Epithelial cell of proximal tubule (primary cell): ENCODE results near the gene SNAI3. TPM values are rescaled to one million over a fixed set of nuclear protein-coding genes. Genes with fewer than 3 reads are reported as not detected.

Experiments used
- DNase-seq: peaks from one replicate; pipeline ENCODE4 v3.0.0-alpha.2; 2011; ENCODE audit warnings: low read depth
- H3K4me3 ChIP-seq: 2 replicates; pipeline ENCODE4 v1.5.1; 2011; ENCODE audit warnings: low read depth, mild to moderate bottlenecking, low read length
- total RNA-seq: library from RNA; depleted of rRNA; stranded (reverse); fragments of >200 nt; gene quantifications from 2 replicates; pipeline ENCODE4 v1.2.3, GENCODE V29; 2015
- TF ChIP-seq, protein P1 (sequence below): conservative IDR thresholded peaks from 2 replicates; pipeline ENCODE4 v1.5.1; 2012; ENCODE audit warnings: low read depth, mild to moderate bottlenecking, low read length

Gene SNAI3
- total RNA-seq, 1 donor from 2014 or later: 0.23 TPM

DNA sequence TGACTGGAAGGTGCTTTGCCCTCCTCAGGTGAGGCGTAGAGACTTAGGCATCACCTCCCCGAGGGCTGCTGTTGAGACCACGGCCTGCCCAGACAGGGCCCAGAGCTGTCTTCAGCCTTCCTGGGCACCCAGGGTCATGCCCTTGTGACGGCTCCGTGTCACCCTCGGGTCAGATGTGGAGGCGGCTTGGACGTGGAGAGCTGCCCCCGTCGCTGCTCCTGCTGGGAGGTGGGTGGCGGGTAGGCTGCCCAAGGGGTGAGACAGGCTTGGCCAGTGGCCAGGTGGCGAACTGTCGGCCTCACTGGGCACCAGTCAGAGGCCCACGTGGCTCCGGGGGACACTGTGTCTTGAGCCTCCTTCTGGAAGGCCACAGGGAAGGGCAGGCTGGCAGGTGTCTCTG, 8.9 kb upstream of the SNAI3 start:
- TF ChIP-seq, protein P1, sequence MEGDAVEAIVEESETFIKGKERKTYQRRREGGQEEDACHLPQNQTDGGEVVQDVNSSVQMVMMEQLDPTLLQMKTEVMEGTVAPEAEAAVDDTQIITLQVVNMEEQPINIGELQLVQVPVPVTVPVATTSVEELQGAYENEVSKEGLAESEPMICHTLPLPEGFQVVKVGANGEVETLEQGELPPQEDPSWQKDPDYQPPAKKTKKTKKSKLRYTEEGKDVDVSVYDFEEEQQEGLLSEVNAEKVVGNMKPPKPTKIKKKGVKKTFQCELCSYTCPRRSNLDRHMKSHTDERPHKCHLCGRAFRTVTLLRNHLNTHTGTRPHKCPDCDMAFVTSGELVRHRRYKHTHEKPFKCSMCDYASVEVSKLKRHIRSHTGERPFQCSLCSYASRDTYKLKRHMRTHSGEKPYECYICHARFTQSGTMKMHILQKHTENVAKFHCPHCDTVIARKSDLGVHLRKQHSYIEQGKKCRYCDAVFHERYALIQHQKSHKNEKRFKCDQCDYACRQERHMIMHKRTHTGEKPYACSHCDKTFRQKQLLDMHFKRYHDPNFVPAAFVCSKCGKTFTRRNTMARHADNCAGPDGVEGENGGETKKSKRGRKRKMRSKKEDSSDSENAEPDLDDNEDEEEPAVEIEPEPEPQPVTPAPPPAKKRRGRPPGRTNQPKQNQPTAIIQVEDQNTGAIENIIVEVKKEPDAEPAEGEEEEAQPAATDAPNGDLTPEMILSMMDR: no peak
- DNase-seq: no peak

DNA sequence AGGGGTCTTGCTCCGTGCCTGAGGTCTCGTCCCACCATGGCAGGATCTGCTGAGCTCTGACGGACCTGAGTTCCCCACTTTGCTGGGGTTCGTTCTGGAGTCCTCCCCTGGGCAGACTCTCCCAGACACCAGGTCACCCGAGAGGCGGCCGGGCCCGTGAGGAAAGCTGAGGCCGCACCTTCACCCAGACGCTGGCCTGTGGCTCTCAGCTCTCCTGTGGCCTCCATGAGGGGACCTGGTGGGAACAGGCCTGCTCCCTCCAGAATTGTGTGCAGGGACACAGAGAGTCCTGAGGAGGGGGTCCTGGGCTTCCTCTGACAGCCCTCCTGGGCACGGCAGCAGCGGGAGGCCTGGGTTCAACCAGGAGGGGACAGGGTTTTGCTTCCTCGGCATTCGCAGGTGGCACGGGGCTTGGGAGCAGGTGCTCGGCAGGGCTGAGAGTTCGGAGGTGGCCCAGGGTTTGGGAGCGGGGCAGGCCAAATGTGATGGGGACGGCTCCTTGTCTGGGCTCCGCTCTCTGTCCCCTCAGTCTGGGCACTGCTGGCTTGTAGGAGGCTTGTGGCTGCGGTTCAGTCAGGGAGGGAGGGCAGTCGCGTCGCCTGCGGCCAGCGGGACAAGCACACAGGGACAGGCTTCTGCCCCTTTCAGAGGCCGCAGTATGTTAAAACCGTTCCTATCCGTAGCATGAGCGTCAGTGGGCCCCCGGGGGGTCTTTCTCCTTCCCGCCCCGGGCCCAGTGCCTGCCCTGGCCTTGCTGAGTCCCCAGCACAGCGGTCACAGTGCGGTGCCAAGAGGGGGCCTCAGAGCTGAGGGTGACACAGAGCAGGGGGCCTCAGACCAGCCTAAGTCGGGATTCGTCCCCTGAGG, 8.1 kb upstream of the SNAI3 start:
- TF ChIP-seq, protein P1: no peak
- no peak for DNase-seq

More for the DNA sequence above, 8.9 kb upstream of the SNAI3 start:
- no peak overlapping the region for H3K4me3 ChIP-seq

DNA sequence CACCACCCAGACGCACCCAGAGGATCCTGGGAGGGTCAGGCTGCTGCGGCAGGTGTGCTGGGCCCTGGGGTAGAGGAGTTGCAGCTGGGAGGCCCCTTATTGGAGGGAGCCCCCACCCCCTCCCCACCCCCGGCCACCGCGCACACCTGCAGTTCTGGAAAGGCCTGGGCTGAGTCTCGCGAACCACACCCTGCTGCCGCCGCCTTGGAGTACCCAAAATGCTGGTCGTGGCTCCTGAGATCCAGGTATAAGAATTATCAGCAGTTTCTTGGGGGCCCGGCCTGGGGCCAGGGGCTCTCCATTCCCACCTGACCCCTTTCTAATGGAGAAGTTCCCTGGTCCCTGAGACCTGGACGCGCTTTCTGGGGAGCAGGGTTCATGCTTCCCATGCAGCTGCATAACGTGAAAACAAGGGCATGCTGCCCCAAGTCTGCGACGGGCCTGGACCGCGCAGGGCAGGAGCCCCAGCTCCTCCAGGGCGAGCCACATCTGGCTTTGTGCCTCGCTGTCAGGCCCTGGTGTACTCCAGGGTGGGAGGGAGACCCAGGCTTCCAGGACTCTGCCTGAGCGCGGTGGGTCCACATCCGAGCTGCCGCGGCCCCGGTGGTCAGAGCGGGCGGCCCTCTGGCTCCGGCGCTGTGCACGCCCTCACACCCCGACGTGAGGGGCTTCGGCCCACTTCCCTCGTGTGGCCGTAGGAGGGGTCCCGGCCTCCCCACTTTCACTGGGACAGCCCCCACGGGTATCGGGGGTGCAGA, 7.3 kb upstream of the SNAI3 start:
- DNase-seq: no peak
- TF ChIP-seq, protein P1: no peak
- no peak overlapping the region for H3K4me3 ChIP-seq

More for the DNA sequence above, 8.1 kb upstream of the SNAI3 start:
- H3K4me3 ChIP-seq: no peak overlapping the region

DNA sequence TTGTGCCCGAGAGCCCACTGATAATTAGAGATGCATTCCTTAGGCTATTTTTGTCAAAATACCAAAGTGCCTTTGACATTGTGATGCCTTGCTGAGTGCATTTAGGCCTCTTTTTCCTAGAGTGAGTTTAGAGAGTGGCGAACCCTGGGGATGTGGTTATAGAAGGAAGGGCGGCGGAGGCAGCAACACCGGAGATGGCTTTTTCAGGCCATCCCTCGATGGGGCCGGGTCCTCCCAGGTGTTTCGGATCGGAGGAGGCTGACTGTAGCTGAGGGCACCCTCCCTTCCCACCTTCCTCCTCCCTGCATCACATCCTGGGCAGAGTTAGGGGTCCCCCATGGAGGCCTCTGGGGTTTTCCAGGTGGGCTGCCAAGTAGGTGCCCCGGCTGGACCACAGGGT, 6.6 kb upstream of the SNAI3 start:
- TF ChIP-seq, protein P1: no peak
- H3K4me3 ChIP-seq: no peak overlapping the region
- no peak for DNase-seq

DNA sequence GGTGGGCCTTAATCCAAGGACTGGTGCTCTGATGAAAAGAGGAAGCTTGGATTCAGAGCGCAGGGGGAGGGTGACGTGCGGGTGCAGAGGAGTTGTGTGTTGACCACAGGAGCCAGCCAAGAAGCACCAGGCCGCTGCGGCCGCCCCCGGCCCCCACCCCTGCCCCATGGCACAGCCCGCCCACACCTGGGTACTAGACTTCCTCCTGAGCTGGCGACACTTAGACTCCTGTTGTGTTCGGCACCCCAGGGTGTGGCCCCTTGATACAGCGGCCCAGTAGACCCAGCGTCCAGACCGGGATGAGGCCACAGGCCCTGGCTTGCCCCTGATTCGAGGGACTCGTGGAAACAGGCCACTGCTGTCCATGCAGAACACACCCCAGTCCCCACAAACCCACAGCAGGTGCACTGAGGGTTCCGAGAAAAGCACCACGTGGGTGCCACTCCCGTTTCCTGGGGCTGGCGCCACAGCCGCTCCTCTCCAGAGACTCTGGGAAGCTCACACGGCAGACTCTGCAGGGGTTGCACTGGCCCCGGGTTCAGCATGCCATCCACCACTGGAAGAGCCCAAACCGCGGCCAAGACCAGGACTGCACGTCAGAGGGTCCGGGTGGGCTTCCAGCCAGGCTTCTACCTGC, 5.7 kb upstream of the SNAI3 start:
- TF ChIP-seq, protein P1: no peak
- DNase-seq: no peak
- H3K4me3 ChIP-seq: no peak overlapping the region

DNA sequence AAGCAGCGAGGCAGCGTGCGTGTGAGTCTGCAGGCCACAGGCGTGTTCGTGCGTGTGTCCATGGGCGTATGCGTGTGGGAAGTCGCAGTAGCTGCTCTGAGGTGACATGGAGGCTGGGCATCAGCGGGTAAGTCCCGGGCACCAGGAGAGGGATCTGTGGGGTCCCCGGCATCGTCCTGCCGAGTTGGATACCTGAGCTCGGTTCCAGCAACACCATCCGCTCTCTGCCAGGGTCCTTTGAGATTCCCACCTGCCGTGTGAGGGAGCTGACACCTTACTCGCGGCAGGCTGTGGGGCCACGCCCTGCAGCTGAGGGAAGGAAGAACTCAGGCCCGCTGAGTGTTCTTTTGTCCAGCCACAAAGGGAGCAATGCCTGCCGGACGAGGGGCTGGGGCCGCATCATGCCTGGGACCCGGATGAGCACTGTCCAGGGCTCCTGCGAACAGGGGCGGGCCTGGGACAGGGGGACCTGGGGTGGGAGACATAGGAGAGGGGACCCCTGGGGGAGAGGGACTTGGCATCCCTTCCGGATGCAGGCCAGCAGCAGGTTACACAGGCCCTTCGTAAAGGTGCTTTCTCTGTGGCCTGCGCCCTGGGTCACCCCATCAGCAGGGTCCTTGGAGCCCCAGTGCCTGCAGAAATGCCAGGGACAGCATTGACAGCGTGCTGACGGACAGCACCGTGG, 5.0 kb upstream of the SNAI3 start:
- TF ChIP-seq, protein P1: no peak
- H3K4me3 ChIP-seq: no peak overlapping the region
- no peak for DNase-seq
